ENCODE results near the gene MED16.

DNA sequence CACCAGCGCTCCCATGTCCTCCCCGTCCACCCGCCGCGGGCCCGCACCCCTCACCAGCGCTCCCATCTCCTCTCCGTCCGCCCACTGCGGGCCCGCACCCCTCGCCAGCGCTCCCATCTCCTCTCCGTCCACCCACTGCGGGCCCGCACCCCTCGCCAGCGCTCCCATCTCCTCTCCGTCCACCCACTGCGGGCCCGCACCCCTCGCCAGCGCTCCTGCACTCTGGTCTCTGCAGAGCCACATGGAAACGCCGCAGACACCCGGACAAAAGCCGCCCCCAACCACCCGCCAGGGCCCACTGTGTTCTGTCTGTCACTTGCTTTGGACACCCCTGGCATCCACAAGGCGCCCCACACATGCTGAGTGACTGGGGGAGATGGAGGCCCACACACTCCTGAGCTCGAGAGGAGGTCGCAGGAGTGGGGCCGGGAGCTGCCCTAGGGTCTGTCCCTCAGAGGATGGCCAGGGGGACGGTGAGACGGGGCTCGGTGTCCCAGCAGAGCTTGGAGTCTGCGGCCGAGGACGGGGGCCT is 26.2 kb downstream of the MED16 start:
- TF ChIP-seq, protein P1, sequence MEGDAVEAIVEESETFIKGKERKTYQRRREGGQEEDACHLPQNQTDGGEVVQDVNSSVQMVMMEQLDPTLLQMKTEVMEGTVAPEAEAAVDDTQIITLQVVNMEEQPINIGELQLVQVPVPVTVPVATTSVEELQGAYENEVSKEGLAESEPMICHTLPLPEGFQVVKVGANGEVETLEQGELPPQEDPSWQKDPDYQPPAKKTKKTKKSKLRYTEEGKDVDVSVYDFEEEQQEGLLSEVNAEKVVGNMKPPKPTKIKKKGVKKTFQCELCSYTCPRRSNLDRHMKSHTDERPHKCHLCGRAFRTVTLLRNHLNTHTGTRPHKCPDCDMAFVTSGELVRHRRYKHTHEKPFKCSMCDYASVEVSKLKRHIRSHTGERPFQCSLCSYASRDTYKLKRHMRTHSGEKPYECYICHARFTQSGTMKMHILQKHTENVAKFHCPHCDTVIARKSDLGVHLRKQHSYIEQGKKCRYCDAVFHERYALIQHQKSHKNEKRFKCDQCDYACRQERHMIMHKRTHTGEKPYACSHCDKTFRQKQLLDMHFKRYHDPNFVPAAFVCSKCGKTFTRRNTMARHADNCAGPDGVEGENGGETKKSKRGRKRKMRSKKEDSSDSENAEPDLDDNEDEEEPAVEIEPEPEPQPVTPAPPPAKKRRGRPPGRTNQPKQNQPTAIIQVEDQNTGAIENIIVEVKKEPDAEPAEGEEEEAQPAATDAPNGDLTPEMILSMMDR (IDR thresholded peaks at IDR 0.05; ENCODE audit: borderline replicate concordance, extremely low read depth, low read length, poor library complexity, severe bottlenecking), result no peak
- TF ChIP-seq EZH2 (IDR thresholded peaks at IDR 0.05; ENCODE audit: borderline replicate concordance, low read depth, low read length, severe bottlenecking), result no peak
